Stimulated activated CD4-positive, alpha-beta T cell treated with anti-CD3 and anti-CD28 coated beads, TNF-alpha, amount 100 ng/mL, for 1 hour (primary cell): ENCODE measurements around the gene C1QTNF12.
"Not testable (repeated sequence)": the region's sequence is repeated elsewhere in the genome, so short reads cannot be mapped to it uniquely, and the experiment has no call there.

Source experiments
- DNase-seq, 3 donors: peaks; one replicate each; pipeline ENCODE4 v3.0.0-alpha.2; 2020; ENCODE audit warnings: low read depth in 3 of 3, low spot score in 1 of 3

The C1QTNF12 gene

GRCh38 chr1:1259951-1260600 is 13.6 kb upstream of the C1QTNF12 start:
- no peak for DNase-seq

- no peak for DNase-seq
Measured at GRCh38 chr1:1259540-1259939, 13.0 kb upstream of the C1QTNF12 start.

GRCh38 chr1:1259119-1259488 is 12.6 kb upstream of the C1QTNF12 start:
- DNase-seq, result no peak

GRCh38 chr1:1256956-1257871 is 10.7 kb upstream of the C1QTNF12 start:
- no peak for DNase-seq

- no peak for DNase-seq
Measured at GRCh38 chr1:1255611-1256010, 9.1 kb upstream of the C1QTNF12 start.

GRCh38 chr1:1255078-1255477 is 8.6 kb upstream of the C1QTNF12 start:
- no peak for DNase-seq

GRCh38 chr1:1254667-1254998 is 8.1 kb upstream of the C1QTNF12 start:
- no peak for DNase-seq

GRCh38 chr1:1253972-1254666 is 7.6 kb upstream of the C1QTNF12 start:
- no peak for DNase-seq

GRCh38 chr1:1253314-1253713 is 6.8 kb upstream of the C1QTNF12 start:
- no peak for DNase-seq

- peak; percentile 31 to 54 (median 37) for DNase-seq
Measured at GRCh38 chr1:1250786-1251284, 4.3 kb upstream of the C1QTNF12 start.

- DNase-seq, result not testable (repeated sequence)
Measured at GRCh38 chr1:1248009-1248913, 1.7 kb upstream of the C1QTNF12 start.

GRCh38 chr1:1247341-1247913 is 905 bp upstream of the C1QTNF12 start:
- DNase-seq, result no peak

GRCh38 chr1:1245817-1246576 is 525 bp downstream of the C1QTNF12 start:
- no peak for DNase-seq

- no peak for DNase-seq
Measured at GRCh38 chr1:1245178-1245816, 1.2 kb downstream of the C1QTNF12 start.

- no peak for DNase-seq
Measured at GRCh38 chr1:1244192-1244811, 2.2 kb downstream of the C1QTNF12 start.

GRCh38 chr1:1243807-1244191 is 2.7 kb downstream of the C1QTNF12 start:
- DNase-seq, result no peak

- no peak for DNase-seq
Measured at GRCh38 chr1:1243266-1243660, 3.3 kb downstream of the C1QTNF12 start.

GRCh38 chr1:1242461-1243265 is 3.9 kb downstream of the C1QTNF12 start:
- DNase-seq, result no peak
